Gastrocnemius medialis (tissue), 4 donors: ENCODE data around the gene MEGF6.

Experiments
- CTCF ChIP-seq, 5 experiments: fragments of 450-650 bp in 3 of 5; fragments of 200-600 bp in 2 of 5; sonication (generic) in 2 of 5; IDR thresholded peaks in 4 of 5; conservative IDR thresholded peaks in 1 of 5; 1 replicate in 4 of 5; 2 replicates in 1 of 5; pipeline ENCODE4 v1.5.1; 2016 to 2019; ENCODE audit warnings: antibody characterized with exemption in 5 of 5, mild to moderate bottlenecking in 3 of 5, moderate library complexity in 3 of 5
- POLR2A ChIP-seq, 2 donors: fragments of 450-650 bp; IDR thresholded peaks; one replicate each; pipeline ENCODE4 v1.6.1; 2017; ENCODE audit warnings: antibody characterized with exemption in 2 of 2, mild to moderate bottlenecking in 2 of 2, moderate library complexity in 2 of 2

- TF ChIP-seq CTCF (IDR thresholded peaks at IDR 0.05 in 4 of 5, conservative IDR thresholded peaks at IDR 0.05 in 1 of 5) (no peak), POLR2A (IDR thresholded peaks at IDR 0.05) (no peak)
Observed at GRCh38 chr1:3603571-3604467, 7.5 kb downstream of the MEGF6 start.
